Measurements from ENCODE around the gene SFRP5. TPM values are rescaled to one million over a fixed set of nuclear protein-coding genes. Genes with fewer than 3 reads are reported as not detected.
A peak's percentile ranks its signal among the peaks of the same experiment; 100 is the strongest.

The SFRP5 gene
- total and polyA plus RNA-seq, 2 of the 13 experiments (the other 11 are each of a cell fraction or from before 2014, with no cell fraction given) = 0.32 to 1.7 TPM

DNA sequence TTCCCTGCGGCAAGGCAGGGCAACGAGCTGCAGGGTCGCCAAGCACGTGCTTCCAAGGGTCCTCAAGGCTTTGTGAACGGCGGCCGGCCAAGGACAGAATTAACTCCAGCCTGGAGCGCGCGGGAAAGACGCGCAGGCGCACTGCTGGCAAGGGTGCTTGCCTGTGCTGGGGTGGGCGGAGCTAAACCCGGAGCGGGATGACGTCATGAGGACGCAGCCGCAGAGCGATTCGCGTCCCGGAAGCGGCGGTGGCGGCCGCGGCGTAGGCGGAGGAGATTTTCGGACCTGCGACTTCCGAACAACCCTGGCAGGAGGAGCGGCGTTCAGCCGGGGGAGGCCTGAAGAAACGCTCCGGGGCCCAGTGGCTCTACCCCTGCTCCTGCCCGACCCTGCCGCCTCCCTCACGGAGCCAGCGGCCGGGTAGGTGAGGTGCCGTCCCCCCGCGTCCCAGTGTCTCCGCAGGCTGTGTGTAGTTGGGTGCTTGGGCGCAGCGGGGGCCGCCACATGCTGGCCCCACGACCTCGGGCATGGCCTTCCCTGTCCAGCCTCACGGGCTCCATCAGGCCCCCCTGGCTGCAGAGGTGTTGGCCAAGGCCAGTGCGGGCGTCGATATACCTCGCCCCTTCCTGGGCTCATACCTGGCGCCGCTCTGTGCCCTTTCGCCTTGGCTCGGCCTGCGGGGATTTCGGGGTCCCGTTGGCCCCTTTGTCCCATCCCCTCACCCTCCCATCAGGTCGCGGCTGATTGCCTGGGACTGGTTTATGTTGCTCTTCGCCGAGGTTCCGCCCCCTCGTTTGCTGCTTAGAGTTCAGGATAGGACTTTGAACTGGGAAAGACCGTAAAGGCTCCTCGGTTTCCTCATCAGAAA, 34.7 kb downstream of the SFRP5 start, which contains the start of gene ZFYVE27 (continued):
- TF ChIP-seq, protein P1, sequence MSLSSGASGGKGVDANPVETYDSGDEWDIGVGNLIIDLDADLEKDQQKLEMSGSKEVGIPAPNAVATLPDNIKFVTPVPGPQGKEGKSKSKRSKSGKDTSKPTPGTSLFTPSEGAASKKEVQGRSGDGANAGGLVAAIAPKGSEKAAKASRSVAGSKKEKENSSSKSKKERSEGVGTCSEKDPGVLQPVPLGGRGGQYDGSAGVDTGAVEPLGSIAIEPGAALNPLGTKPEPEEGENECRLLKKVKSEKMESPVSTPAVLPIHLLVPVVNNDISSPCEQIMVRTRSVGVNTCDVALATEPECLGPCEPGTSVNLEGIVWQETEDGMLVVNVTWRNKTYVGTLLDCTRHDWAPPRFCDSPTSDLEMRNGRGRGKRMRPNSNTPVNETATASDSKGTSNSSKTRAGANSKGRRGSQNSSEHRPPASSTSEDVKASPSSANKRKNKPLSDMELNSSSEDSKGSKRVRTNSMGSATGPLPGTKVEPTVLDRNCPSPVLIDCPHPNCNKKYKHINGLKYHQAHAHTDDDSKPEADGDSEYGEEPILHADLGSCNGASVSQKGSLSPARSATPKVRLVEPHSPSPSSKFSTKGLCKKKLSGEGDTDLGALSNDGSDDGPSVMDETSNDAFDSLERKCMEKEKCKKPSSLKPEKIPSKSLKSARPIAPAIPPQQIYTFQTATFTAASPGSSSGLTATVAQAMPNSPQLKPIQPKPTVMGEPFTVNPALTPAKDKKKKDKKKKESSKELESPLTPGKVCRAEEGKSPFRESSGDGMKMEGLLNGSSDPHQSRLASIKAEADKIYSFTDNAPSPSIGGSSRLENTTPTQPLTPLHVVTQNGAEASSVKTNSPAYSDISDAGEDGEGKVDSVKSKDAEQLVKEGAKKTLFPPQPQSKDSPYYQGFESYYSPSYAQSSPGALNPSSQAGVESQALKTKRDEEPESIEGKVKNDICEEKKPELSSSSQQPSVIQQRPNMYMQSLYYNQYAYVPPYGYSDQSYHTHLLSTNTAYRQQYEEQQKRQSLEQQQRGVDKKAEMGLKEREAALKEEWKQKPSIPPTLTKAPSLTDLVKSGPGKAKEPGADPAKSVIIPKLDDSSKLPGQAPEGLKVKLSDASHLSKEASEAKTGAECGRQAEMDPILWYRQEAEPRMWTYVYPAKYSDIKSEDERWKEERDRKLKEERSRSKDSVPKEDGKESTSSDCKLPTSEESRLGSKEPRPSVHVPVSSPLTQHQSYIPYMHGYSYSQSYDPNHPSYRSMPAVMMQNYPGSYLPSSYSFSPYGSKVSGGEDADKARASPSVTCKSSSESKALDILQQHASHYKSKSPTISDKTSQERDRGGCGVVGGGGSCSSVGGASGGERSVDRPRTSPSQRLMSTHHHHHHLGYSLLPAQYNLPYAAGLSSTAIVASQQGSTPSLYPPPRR (CRISPR knock-in tag; IDR thresholded peaks at IDR 0.05; ENCODE audit: borderline replicate concordance) = peak; percentile 50; the same call in 1 of the 2 replicates
- TF ChIP-seq PHF21A (CRISPR knock-in tag; IDR thresholded peaks at IDR 0.05) (peak; percentile 59), AKAP8 (CRISPR knock-in tag; IDR thresholded peaks at IDR 0.05) (no peak), KLF15 (CRISPR knock-in tag; IDR thresholded peaks at IDR 0.05; ENCODE audit: borderline replicate concordance) (peak; percentile 7; the same call in 1 of the 2 replicates), DMAP1 (CRISPR knock-in tag; IDR thresholded peaks at IDR 0.05) (peak; percentile 81), ZNF740 (CRISPR knock-in tag; IDR thresholded peaks at IDR 0.05) (peak; percentile 59; the same call in 1 of the 2 replicates), ZNF512B (CRISPR knock-in tag; IDR thresholded peaks at IDR 0.05; ENCODE audit: borderline replicate concordance) (no peak), FOXA3 (CRISPR knock-in tag; IDR thresholded peaks at IDR 0.05) (peak; percentile 62), TFAP4 (IDR thresholded peaks at IDR 0.05; ENCODE audit: borderline replicate concordance, low read depth) (0 out of 2 replicates have a peak, but pooled peaks have one; percentile 13), ZBTB44 (CRISPR knock-in tag; IDR thresholded peaks at IDR 0.05) (peak; percentile 93), ZNF569 (CRISPR knock-in tag; IDR thresholded peaks at IDR 0.05; ENCODE audit: borderline replicate concordance) (no peak; the same call in 1 of the 2 replicates)
- TF ChIP-seq, protein P2, sequence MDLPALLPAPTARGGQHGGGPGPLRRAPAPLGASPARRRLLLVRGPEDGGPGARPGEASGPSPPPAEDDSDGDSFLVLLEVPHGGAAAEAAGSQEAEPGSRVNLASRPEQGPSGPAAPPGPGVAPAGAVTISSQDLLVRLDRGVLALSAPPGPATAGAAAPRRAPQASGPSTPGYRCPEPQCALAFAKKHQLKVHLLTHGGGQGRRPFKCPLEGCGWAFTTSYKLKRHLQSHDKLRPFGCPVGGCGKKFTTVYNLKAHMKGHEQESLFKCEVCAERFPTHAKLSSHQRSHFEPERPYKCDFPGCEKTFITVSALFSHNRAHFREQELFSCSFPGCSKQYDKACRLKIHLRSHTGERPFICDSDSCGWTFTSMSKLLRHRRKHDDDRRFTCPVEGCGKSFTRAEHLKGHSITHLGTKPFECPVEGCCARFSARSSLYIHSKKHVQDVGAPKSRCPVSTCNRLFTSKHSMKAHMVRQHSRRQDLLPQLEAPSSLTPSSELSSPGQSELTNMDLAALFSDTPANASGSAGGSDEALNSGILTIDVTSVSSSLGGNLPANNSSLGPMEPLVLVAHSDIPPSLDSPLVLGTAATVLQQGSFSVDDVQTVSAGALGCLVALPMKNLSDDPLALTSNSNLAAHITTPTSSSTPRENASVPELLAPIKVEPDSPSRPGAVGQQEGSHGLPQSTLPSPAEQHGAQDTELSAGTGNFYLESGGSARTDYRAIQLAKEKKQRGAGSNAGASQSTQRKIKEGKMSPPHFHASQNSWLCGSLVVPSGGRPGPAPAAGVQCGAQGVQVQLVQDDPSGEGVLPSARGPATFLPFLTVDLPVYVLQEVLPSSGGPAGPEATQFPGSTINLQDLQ (CRISPR knock-in tag; IDR thresholded peaks at IDR 0.05) = peak; percentile 82
